ENCODE results near the gene ENTPD8. TPM values are rescaled to one million over a fixed set of nuclear protein-coding genes. Genes with fewer than 3 reads are reported as not detected.

Gene ENTPD8
- total RNA-seq, 1 donor from 2014 or later: not detected

DNA sequence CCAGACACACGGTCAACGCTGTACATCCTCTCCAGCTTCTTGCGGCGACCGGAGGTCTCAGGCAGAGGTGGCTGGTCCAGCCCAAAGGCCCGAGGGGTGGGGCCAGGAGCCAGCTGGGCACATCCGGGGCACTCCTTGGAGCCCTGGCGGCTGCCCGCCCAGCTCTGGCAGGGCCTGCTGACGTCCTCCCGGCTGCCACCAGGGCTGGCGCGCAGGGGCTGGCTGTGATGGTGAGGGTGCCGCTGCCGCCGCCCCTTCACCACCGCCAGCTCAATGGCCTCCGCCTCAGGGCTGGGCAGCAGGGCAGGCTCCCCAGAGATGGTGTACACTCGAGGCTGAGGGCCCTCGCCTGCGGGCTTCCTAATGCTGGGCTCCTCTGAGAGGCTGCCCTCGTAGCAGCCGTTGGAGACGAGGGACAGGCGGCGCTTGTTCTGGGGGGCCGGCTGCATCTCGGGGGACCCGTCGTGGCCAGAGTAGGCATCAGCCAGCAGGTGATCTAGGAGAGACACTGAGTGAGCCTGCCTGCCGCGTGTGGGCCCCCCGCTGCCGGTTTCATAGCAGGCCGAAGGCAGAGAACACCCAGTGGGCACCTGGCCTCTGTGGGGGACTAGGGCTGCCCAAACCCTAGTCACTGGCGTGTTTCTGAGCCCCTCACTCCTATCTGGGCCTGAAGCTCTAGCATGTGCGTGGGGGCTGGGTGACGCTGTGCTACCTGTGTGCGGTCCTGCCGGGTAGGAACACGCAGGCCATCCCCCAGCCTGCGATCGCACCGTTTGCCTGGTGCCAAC, 16.4 kb upstream of the ENTPD8 start:
- H3K4me3 ChIP-seq (ENCODE audit: low read depth, low read length): peak overlapping the region; percentile 77
- TF ChIP-seq, protein P1, sequence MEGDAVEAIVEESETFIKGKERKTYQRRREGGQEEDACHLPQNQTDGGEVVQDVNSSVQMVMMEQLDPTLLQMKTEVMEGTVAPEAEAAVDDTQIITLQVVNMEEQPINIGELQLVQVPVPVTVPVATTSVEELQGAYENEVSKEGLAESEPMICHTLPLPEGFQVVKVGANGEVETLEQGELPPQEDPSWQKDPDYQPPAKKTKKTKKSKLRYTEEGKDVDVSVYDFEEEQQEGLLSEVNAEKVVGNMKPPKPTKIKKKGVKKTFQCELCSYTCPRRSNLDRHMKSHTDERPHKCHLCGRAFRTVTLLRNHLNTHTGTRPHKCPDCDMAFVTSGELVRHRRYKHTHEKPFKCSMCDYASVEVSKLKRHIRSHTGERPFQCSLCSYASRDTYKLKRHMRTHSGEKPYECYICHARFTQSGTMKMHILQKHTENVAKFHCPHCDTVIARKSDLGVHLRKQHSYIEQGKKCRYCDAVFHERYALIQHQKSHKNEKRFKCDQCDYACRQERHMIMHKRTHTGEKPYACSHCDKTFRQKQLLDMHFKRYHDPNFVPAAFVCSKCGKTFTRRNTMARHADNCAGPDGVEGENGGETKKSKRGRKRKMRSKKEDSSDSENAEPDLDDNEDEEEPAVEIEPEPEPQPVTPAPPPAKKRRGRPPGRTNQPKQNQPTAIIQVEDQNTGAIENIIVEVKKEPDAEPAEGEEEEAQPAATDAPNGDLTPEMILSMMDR (conservative IDR thresholded peaks at IDR 0.05; ENCODE audit: low read depth, low read length): no peak
- DNase-seq (ENCODE audit: low read depth): no peak

DNA sequence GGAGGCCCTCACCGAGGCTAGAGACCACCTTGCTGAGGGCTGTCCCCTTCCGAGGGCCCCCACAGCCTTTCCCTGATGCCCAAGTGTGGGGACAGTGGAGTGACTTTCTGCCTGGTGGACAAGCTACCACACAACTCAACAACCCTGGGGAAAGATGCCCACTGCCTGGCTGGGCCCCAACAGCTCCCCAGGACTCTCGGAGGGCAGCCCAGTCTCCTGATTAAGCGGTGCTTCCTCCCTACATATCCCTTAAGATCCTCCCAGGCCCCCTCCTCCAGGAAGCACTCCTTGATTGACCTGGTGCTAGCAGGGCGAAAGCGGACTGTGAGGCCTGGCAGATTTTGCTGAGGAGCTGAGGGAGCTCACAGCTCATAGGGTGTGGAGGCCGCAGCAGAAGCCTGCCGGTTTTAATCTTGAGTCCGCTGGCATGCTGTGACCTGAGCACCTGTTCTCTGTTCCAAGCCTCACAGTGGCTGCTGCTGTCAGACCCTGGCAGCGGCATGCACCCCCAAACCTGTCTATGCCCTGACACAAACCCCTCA, 15.8 kb upstream of the ENTPD8 start:
- no peak overlapping the region for H3K4me3 ChIP-seq (ENCODE audit: low read depth, low read length)
- TF ChIP-seq, protein P1 (conservative IDR thresholded peaks at IDR 0.05; ENCODE audit: low read depth, low read length): no peak
- no peak for DNase-seq (ENCODE audit: low read depth)

DNA sequence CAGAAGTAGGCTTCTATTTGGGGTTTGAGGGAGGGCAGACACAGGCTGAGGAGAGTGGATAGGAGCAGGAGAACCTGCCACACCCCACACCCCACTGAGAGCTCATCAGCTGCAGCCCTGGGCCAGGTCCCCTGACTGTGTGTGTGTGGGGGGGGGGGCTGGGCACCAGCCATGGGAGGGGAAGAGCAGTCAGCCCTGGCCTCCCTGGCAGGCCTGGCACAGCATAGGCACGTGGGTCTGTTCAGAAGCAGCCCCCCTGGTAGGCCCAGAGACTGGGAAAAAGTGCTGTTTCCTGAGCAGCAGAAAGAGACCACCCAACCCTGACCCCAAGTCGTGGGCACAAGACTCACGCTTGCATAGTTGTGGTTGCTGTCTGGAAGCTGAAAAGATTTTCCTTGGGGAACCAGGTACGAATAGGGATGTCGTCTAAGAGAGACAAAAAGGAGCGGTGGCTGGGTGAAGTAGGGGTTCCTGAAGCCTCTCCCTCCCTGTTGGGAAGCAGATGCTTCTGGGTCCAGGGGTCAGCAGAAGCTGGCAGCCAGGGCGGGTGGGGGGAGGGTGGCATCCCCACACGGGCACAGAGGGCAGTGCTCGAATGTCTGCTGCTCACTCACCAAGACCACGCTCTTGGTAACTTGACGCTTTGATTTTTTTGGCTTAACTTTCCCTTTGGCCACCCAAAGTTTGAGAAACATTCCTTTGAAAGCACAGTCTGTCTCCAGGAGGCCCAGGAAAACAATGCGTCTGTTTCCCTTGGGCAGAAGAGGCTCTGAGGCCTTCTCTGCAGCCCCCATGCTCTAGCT, 15.1 kb upstream of the ENTPD8 start:
- DNase-seq (ENCODE audit: low read depth): no peak
- H3K4me3 ChIP-seq (ENCODE audit: low read depth, low read length): no peak overlapping the region
- TF ChIP-seq, protein P1 (conservative IDR thresholded peaks at IDR 0.05; ENCODE audit: low read depth, low read length): no peak

DNA sequence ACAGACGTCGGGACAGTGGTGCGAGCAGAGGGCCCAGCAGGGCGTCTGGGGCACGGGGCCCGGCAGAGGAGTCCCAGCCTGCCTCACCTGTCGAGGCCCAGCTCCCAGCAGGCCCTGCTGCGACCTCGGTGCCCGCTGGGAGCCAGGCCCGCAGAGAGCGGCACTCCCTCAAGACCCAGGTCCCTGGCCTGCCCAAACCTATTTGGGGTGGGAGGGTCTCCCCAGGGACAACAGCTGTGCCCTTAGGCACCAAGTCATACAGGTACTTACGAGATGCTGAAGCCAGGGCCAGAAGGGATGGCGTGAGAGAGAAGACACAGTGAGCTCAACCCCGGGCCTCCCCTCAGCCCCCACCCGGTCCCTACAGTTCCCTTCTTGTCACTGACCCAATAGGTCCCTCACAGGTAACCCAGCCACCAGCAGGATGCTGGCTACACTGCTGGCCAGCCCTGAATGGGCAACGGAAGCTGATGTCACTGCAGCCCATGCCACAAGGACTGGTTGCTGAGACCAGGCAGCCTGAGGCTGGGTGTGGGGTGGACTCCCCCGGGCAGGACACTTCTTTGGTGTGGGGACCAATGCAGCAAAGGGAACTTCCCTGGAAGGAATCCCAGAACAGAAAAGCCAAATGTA, 14.3 kb upstream of the ENTPD8 start:
- TF ChIP-seq, protein P1 (conservative IDR thresholded peaks at IDR 0.05; ENCODE audit: low read depth, low read length): no peak
- H3K4me3 ChIP-seq (ENCODE audit: low read depth, low read length): no peak overlapping the region
- no peak for DNase-seq (ENCODE audit: low read depth)

DNA sequence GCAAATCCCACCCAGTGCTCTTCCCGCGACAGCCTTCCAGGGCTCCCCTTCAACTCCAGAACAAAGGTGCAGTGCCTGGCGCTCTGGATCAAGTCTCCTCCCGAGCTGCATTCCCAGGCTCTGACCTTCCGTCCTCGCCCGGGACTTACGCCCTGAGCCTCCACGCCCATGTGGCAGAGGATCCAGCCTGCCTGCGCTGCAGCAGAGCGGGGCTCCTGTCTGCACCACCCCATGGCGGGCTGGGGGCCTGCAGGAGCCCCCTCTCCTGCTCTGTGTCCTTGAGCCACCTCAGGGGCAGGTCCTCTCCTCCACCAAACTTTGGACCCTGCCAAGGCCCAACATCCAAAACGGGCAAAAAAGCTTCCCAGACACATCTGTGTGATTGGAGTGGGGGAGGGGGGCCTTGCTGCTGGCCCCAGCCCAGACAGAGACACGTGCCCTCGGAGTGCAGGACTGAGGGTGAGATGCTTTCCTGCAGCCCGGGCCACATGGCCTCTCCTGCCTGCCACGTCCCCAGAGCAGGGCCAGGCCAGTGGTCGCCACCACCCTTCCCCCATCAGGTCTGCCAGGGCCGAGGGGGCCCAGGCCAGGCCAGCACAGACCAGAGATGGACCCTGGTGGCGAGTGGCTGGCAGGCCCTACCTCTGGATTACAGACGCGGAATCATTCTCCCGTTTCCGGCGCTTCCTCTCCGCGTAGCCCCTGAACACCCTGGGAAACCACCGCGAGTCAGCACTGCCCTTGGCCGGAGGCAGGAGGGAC, 13.6 kb upstream of the ENTPD8 start:
- DNase-seq (ENCODE audit: low read depth): no peak
- peak overlapping the region; percentile 40 for H3K4me3 ChIP-seq (ENCODE audit: low read depth, low read length)
- TF ChIP-seq, protein P1 (conservative IDR thresholded peaks at IDR 0.05; ENCODE audit: low read depth, low read length): no peak

DNA sequence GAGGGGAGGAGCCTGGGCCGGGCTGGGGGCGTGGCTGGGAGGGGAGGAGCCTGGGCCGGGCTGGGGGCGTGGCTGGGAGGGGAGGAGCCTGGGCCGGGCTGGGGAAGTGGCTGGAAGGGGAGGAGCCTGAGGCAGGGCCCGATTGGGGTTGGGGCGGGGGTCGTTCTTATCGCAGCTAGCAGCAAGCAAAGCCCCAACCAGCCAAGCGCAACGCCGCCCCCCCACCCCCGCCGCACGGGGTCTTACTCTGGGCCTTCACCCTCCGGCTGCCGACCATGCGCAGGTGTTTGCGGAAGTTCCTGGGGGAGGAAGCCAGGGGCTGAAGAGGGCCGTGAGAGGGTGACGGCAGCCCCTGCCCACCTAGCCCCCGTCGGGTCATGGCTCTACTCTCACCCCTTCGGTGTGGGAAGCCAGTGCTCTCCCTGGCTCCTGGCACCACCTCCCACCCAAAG, 13.0 kb upstream of the ENTPD8 start:
- DNase-seq (ENCODE audit: low read depth): no peak
- TF ChIP-seq, protein P1 (conservative IDR thresholded peaks at IDR 0.05; ENCODE audit: low read depth, low read length): no peak
- peak overlapping the region; percentile 40 for H3K4me3 ChIP-seq (ENCODE audit: low read depth, low read length)
